GM12864 (cell line): Measurements from ENCODE around the gene IL1RAPL2.

ENCODE experiments used
- DNase-seq: peaks from one replicate; pipeline ENCODE4 v3.0.0-alpha.2; 2011; ENCODE audit warnings: low read depth
- H3K4me3 ChIP-seq: 2 replicates; pipeline ENCODE4 v1.5.1; 2011; ENCODE audit warnings: mild to moderate bottlenecking, low read depth, low read length, control low read depth
- CTCF ChIP-seq: IDR thresholded peaks from 2 replicates; pipeline ENCODE4 v1.5.1; 2011; ENCODE audit warnings: low read depth, mild to moderate bottlenecking, moderate library complexity, low read length, control low read depth, inconsistent platforms; ENCODE audit errors: missing control alignments

Gene IL1RAPL2

GRCh38 chrX:104647084-104647483 lies 81.1 kb downstream of the IL1RAPL2 start:
- H3K4me3 ChIP-seq = no peak overlapping the region
- no peak for DNase-seq
- TF ChIP-seq CTCF = no peak

GRCh38 chrX:104659005-104659744 lies 93.2 kb downstream of the IL1RAPL2 start:
- no peak overlapping the region for H3K4me3 ChIP-seq
- no peak for TF ChIP-seq CTCF
- no peak for DNase-seq

DNA sequence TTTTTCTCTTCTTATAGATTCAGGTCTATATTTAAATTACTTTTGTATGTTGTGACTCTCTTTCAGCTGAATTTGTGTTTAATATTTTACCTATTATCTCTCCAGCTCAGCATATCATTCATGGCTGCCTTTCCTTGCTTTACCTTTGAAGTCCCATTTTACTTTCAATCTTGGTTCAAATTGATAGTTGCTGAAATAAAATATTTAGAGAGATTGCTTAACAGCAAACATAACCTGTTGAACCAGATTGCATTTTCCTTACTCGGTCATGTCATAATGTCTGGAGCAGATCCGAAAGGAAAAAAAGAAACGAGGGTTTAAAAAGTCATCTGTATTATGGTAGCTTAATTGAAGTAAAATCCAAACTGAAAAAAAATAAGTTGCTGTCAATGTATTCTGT lies 94.1 kb downstream of the IL1RAPL2 start:
- no peak for DNase-seq
- no peak overlapping the region for H3K4me3 ChIP-seq
- no peak for TF ChIP-seq CTCF

GRCh38 chrX:104662694-104663093 lies 96.7 kb downstream of the IL1RAPL2 start:
- no peak for DNase-seq
- TF ChIP-seq CTCF = no peak

GRCh38 chrX:104665691-104666090 lies 99.7 kb downstream of the IL1RAPL2 start:
- no peak for DNase-seq
- no peak overlapping the region for H3K4me3 ChIP-seq
- no peak for TF ChIP-seq CTCF

More at GRCh38 chrX:104662694-104663093, 96.7 kb downstream of the IL1RAPL2 start:
- H3K4me3 ChIP-seq = no peak overlapping the region

GRCh38 chrX:104668550-104668949 lies 102.6 kb downstream of the IL1RAPL2 start:
- no peak for DNase-seq
- TF ChIP-seq CTCF = no peak
- H3K4me3 ChIP-seq = no peak overlapping the region

DNA sequence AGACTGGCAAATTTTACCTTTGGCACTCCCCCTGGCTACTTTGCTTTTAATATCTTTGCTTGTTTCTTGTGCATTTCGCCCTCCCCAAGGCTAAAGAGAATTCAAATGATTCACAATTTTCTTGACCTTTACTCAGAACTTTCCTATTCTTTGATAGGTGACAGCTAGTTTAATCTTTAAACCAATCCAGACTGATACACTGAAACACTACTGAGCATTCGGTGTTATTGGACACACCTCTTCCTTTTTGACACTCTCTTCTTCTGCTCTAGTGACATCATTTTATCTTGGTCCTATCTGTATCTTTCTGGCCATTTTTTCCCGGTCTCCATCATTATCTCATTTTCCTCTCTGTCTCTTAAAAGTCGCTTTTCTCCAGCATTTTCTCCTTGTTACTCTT lies 103.1 kb downstream of the IL1RAPL2 start:
- DNase-seq = no peak
- no peak for TF ChIP-seq CTCF
- H3K4me3 ChIP-seq = no peak overlapping the region
